Measurements from ENCODE around the gene SPAG6.

SPAG6 gene

GRCh38 chr10:22437620-22438588, 92.6 kb downstream of the SPAG6 start:
- no peak for DNase-seq

- DNase-seq = no peak
These were observed 93.4 kb downstream of the SPAG6 start for GRCh38 chr10:22438711-22439110.

GRCh38 chr10:22442063-22442462, 96.8 kb downstream of the SPAG6 start:
- no peak for DNase-seq

- no peak for DNase-seq
These were observed 97.2 kb downstream of the SPAG6 start for GRCh38 chr10:22442468-22442867.

- no peak for DNase-seq
These were observed 98.0 kb downstream of the SPAG6 start for GRCh38 chr10:22443175-22443901.

GRCh38 chr10:22444219-22444788, 99.0 kb downstream of the SPAG6 start:
- DNase-seq = no peak

- DNase-seq = no peak
These were observed 100.2 kb downstream of the SPAG6 start for GRCh38 chr10:22445495-22445894.

- no peak for DNase-seq
These were observed 101.8 kb downstream of the SPAG6 start for GRCh38 chr10:22447068-22447467.

- no peak for DNase-seq
These were observed 106.0 kb downstream of the SPAG6 start for GRCh38 chr10:22451346-22451745.

GRCh38 chr10:22453320-22453719, 108.0 kb downstream of the SPAG6 start:
- DNase-seq = no peak

- no peak for DNase-seq
These were observed 108.8 kb downstream of the SPAG6 start for GRCh38 chr10:22453948-22454591.

- DNase-seq = no peak
These were observed 109.3 kb downstream of the SPAG6 start for GRCh38 chr10:22454634-22455033.

GRCh38 chr10:22455068-22455857, 110.0 kb downstream of the SPAG6 start:
- DNase-seq = no peak

- no peak for DNase-seq
These were observed 111.2 kb downstream of the SPAG6 start for GRCh38 chr10:22456486-22456885.

- DNase-seq = no peak
These were observed 113.2 kb downstream of the SPAG6 start for GRCh38 chr10:22458272-22459038.

GRCh38 chr10:22459496-22459895, 114.2 kb downstream of the SPAG6 start:
- no peak for DNase-seq

- no peak for DNase-seq
These were observed 114.8 kb downstream of the SPAG6 start for GRCh38 chr10:22460101-22460500.

GRCh38 chr10:22460531-22461403, 115.5 kb downstream of the SPAG6 start:
- no peak for DNase-seq

- DNase-seq = no peak
These were observed 116.6 kb downstream of the SPAG6 start for GRCh38 chr10:22461891-22462290.

GRCh38 chr10:22463255-22463654, 118.0 kb downstream of the SPAG6 start:
- no peak for DNase-seq

Measured in DMS53 (cell line).